ENCODE data around the gene HECW1.
"Not testable (repeated sequence)": the region's sequence is repeated elsewhere in the genome, so short reads cannot be mapped to it uniquely, and the experiment has no call there.

Gene HECW1

GRCh38 chr7:43137121-43137744 is 24.8 kb downstream of the HECW1 start:
- peak; percentile 43 for DNase-seq
- not testable (repeated sequence) for H3K9ac ChIP-seq (ENCODE audit: low read length); H4K5ac ChIP-seq (ENCODE audit: low read length); H3K27ac ChIP-seq (ENCODE audit: low read depth, low read length); H2BK15ac ChIP-seq (replicated peaks; ENCODE audit: low read depth); H3K23ac ChIP-seq (ENCODE audit: low read length); H2BK120ac ChIP-seq (ENCODE audit: low read depth, low read length); H2BK5ac ChIP-seq (ENCODE audit: low read length); H3K4me3 ChIP-seq (ENCODE audit: low read length); H4K8ac ChIP-seq (ENCODE audit: low read depth, low read length); H3K4ac ChIP-seq (ENCODE audit: low read depth, low read length); H3K4me2 ChIP-seq (ENCODE audit: low read length); H3K79me1 ChIP-seq (ENCODE audit: low read length); H3K36me3 ChIP-seq (ENCODE audit: control insufficient read depth, insufficient read depth, low read length); H3K79me2 ChIP-seq (ENCODE audit: control insufficient read depth, insufficient read depth, low read length); H3K27me3 ChIP-seq (ENCODE audit: insufficient read depth, low read length, poor library complexity); H3K18ac ChIP-seq (ENCODE audit: low read length)
- Histone ChIP-seq H3K4me1 (ENCODE audit: control insufficient read depth, low read depth, low read length) (peaks cover 19% of the 10 kb centered on the region), H3K56ac (ENCODE audit: low read length) (peak overlapping the region; percentile 53), H2AK5ac (ENCODE audit: low read length) (peak overlapping the region; percentile 8)
- no CpG with 5 or more reads among the region's 6 CpGs for WGBS (ENCODE audit: extremely low coverage, insufficient coverage, low lambda C conversion rate)

- Histone ChIP-seq H3K4me2 (ENCODE audit: low read length) (no peak overlapping the region), H3K4me3 (ENCODE audit: low read length) (no peak overlapping the region), H4K5ac (ENCODE audit: low read length) (no peak overlapping the region), H3K27me3 (ENCODE audit: insufficient read depth, low read length, poor library complexity) (no peaks in the 10 kb centered on the region), H3K79me2 (ENCODE audit: control insufficient read depth, insufficient read depth, low read length) (no peaks in the 10 kb centered on the region), H3K79me1 (ENCODE audit: low read length) (no peaks in the 10 kb centered on the region), H3K4me1 (ENCODE audit: control insufficient read depth, low read depth, low read length) (peaks cover 19% of the 10 kb centered on the region), H3K27ac (ENCODE audit: low read depth, low read length) (no peak overlapping the region), H3K56ac (ENCODE audit: low read length) (no peak overlapping the region), H2BK5ac (ENCODE audit: low read length) (no peak overlapping the region), H3K18ac (ENCODE audit: low read length) (no peak overlapping the region), H2BK15ac (replicated peaks; ENCODE audit: low read depth) (no peak overlapping the region), H4K8ac (ENCODE audit: low read depth, low read length) (no peak overlapping the region), H3K23ac (ENCODE audit: low read length) (no peak overlapping the region), H3K36me3 (ENCODE audit: control insufficient read depth, insufficient read depth, low read length) (no peaks in the 10 kb centered on the region), H3K4ac (ENCODE audit: low read depth, low read length) (no peak overlapping the region), H3K9ac (ENCODE audit: low read length) (no peak overlapping the region), H2AK5ac (ENCODE audit: low read length) (no peak overlapping the region), H2BK120ac (ENCODE audit: low read depth, low read length) (no peak overlapping the region)
- no peak for DNase-seq
- WGBS (ENCODE audit: extremely low coverage, insufficient coverage, low lambda C conversion rate) = no CpG with 5 or more reads among the region's 3 CpGs
Measured at GRCh38 chr7:43137811-43138210, 25.4 kb downstream of the HECW1 start.

GRCh38 chr7:43138710-43139109 is 26.3 kb downstream of the HECW1 start:
- no peak overlapping the region for H3K23ac ChIP-seq (ENCODE audit: low read length)
- H3K27me3 ChIP-seq (ENCODE audit: insufficient read depth, low read length, poor library complexity) = no peaks in the 10 kb centered on the region
- no peaks in the 10 kb centered on the region for H3K79me2 ChIP-seq (ENCODE audit: control insufficient read depth, insufficient read depth, low read length)
- H2AK5ac ChIP-seq (ENCODE audit: low read length) = no peak overlapping the region
- H3K18ac ChIP-seq (ENCODE audit: low read length) = peak overlapping the region; percentile 98
- H3K4me3 ChIP-seq (ENCODE audit: low read length) = no peak overlapping the region
- H3K4ac ChIP-seq (ENCODE audit: low read depth, low read length) = peak overlapping the region; percentile 59
- no peak overlapping the region for H3K56ac ChIP-seq (ENCODE audit: low read length)
- peak overlapping the region; percentile 74 for H3K27ac ChIP-seq (ENCODE audit: low read depth, low read length)
- no peak overlapping the region for H3K4me2 ChIP-seq (ENCODE audit: low read length)
- H2BK5ac ChIP-seq (ENCODE audit: low read length) = no peak overlapping the region
- no peaks in the 10 kb centered on the region for H3K36me3 ChIP-seq (ENCODE audit: control insufficient read depth, insufficient read depth, low read length)
- H4K8ac ChIP-seq (ENCODE audit: low read depth, low read length) = no peak overlapping the region
- H3K9ac ChIP-seq (ENCODE audit: low read length) = no peak overlapping the region
- peak overlapping the region; percentile 67 for H2BK15ac ChIP-seq (replicated peaks; ENCODE audit: low read depth)
- H3K4me1 ChIP-seq (ENCODE audit: control insufficient read depth, low read depth, low read length) = peaks cover 19% of the 10 kb centered on the region
- no peaks in the 10 kb centered on the region for H3K79me1 ChIP-seq (ENCODE audit: low read length)
- H4K5ac ChIP-seq (ENCODE audit: low read length) = no peak overlapping the region
- DNase-seq = peak; percentile 25
- H2BK120ac ChIP-seq (ENCODE audit: low read depth, low read length) = peak overlapping the region; percentile 80
- WGBS (ENCODE audit: extremely low coverage, insufficient coverage, low lambda C conversion rate) = no CpG with 5 or more reads among the region's 4 CpGs

GRCh38 chr7:43139137-43139536 is 26.7 kb downstream of the HECW1 start:
- no peak overlapping the region for H3K4me2 ChIP-seq (ENCODE audit: low read length)
- peak overlapping the region; percentile 74 for H3K27ac ChIP-seq (ENCODE audit: low read depth, low read length)
- no peak overlapping the region for H3K23ac ChIP-seq (ENCODE audit: low read length)
- H4K5ac ChIP-seq (ENCODE audit: low read length) = no peak overlapping the region
- no CpG with 5 or more reads among the region's 2 CpGs for WGBS (ENCODE audit: extremely low coverage, insufficient coverage, low lambda C conversion rate)
- no peak overlapping the region for H3K4me3 ChIP-seq (ENCODE audit: low read length)
- H3K56ac ChIP-seq (ENCODE audit: low read length) = peak overlapping the region; percentile 51
- no peak overlapping the region for H3K9ac ChIP-seq (ENCODE audit: low read length)
- no peak overlapping the region for H2BK5ac ChIP-seq (ENCODE audit: low read length)
- H4K8ac ChIP-seq (ENCODE audit: low read depth, low read length) = no peak overlapping the region
- no peaks in the 10 kb centered on the region for H3K79me1 ChIP-seq (ENCODE audit: low read length)
- DNase-seq = peak; percentile 82
- H3K27me3 ChIP-seq (ENCODE audit: insufficient read depth, low read length, poor library complexity) = no peaks in the 10 kb centered on the region
- peak overlapping the region; percentile 75 for H3K18ac ChIP-seq (ENCODE audit: low read length)
- H2BK15ac ChIP-seq (replicated peaks; ENCODE audit: low read depth) = peak overlapping the region; percentile 67
- no peaks in the 10 kb centered on the region for H3K79me2 ChIP-seq (ENCODE audit: control insufficient read depth, insufficient read depth, low read length)
- H3K36me3 ChIP-seq (ENCODE audit: control insufficient read depth, insufficient read depth, low read length) = no peaks in the 10 kb centered on the region
- peaks cover 19% of the 10 kb centered on the region for H3K4me1 ChIP-seq (ENCODE audit: control insufficient read depth, low read depth, low read length)
- no peak overlapping the region for H2BK120ac ChIP-seq (ENCODE audit: low read depth, low read length)
- H2AK5ac ChIP-seq (ENCODE audit: low read length) = no peak overlapping the region
- H3K4ac ChIP-seq (ENCODE audit: low read depth, low read length) = peak overlapping the region; percentile 75

GRCh38 chr7:43140186-43140585 is 27.7 kb downstream of the HECW1 start:
- Histone ChIP-seq H3K27me3 (ENCODE audit: insufficient read depth, low read length, poor library complexity) (no peaks in the 10 kb centered on the region), H3K4ac (ENCODE audit: low read depth, low read length) (no peak overlapping the region), H3K27ac (ENCODE audit: low read depth, low read length) (no peak overlapping the region), H3K56ac (ENCODE audit: low read length) (no peak overlapping the region), H3K4me1 (ENCODE audit: control insufficient read depth, low read depth, low read length) (peaks cover 18% of the 10 kb centered on the region), H3K18ac (ENCODE audit: low read length) (no peak overlapping the region), H3K23ac (ENCODE audit: low read length) (no peak overlapping the region), H2BK5ac (ENCODE audit: low read length) (no peak overlapping the region), H3K4me3 (ENCODE audit: low read length) (no peak overlapping the region), H2BK15ac (replicated peaks; ENCODE audit: low read depth) (no peak overlapping the region), H3K79me2 (ENCODE audit: control insufficient read depth, insufficient read depth, low read length) (no peaks in the 10 kb centered on the region), H3K79me1 (ENCODE audit: low read length) (no peaks in the 10 kb centered on the region), H3K36me3 (ENCODE audit: control insufficient read depth, insufficient read depth, low read length) (no peaks in the 10 kb centered on the region), H3K4me2 (ENCODE audit: low read length) (no peak overlapping the region), H3K9ac (ENCODE audit: low read length) (no peak overlapping the region), H4K5ac (ENCODE audit: low read length) (no peak overlapping the region), H2AK5ac (ENCODE audit: low read length) (no peak overlapping the region), H4K8ac (ENCODE audit: low read depth, low read length) (peak overlapping the region; percentile 14), H2BK120ac (ENCODE audit: low read depth, low read length) (peak overlapping the region; percentile 78)
- no CpG with 5 or more reads among the region's 7 CpGs for WGBS (ENCODE audit: extremely low coverage, insufficient coverage, low lambda C conversion rate)
- DNase-seq = no peak

- no peaks in the 10 kb centered on the region for H3K36me3 ChIP-seq (ENCODE audit: control insufficient read depth, insufficient read depth, low read length)
- H3K23ac ChIP-seq (ENCODE audit: low read length) = no peak overlapping the region
- no peak overlapping the region for H4K5ac ChIP-seq (ENCODE audit: low read length)
- H4K8ac ChIP-seq (ENCODE audit: low read depth, low read length) = no peak overlapping the region
- H3K79me1 ChIP-seq (ENCODE audit: low read length) = no peaks in the 10 kb centered on the region
- peak overlapping the region; percentile 53 for H3K27ac ChIP-seq (ENCODE audit: low read depth, low read length)
- H3K4me2 ChIP-seq (ENCODE audit: low read length) = no peak overlapping the region
- no peaks in the 10 kb centered on the region for H3K27me3 ChIP-seq (ENCODE audit: insufficient read depth, low read length, poor library complexity)
- H3K79me2 ChIP-seq (ENCODE audit: control insufficient read depth, insufficient read depth, low read length) = no peaks in the 10 kb centered on the region
- H3K4ac ChIP-seq (ENCODE audit: low read depth, low read length) = peak overlapping the region; percentile 23
- H3K4me3 ChIP-seq (ENCODE audit: low read length) = no peak overlapping the region
- DNase-seq = peak; percentile 68
- WGBS (ENCODE audit: extremely low coverage, insufficient coverage, low lambda C conversion rate) = no CpG with 5 or more reads among the region's 5 CpGs
- H2BK120ac ChIP-seq (ENCODE audit: low read depth, low read length) = no peak overlapping the region
- no peak overlapping the region for H2AK5ac ChIP-seq (ENCODE audit: low read length)
- H3K56ac ChIP-seq (ENCODE audit: low read length) = no peak overlapping the region
- peaks cover 14% of the 10 kb centered on the region for H3K4me1 ChIP-seq (ENCODE audit: control insufficient read depth, low read depth, low read length)
- no peak overlapping the region for H2BK5ac ChIP-seq (ENCODE audit: low read length)
- no peak overlapping the region for H3K18ac ChIP-seq (ENCODE audit: low read length)
- H2BK15ac ChIP-seq (replicated peaks; ENCODE audit: low read depth) = no peak overlapping the region
- H3K9ac ChIP-seq (ENCODE audit: low read length) = no peak overlapping the region
Measured at GRCh38 chr7:43141091-43141490, 28.6 kb downstream of the HECW1 start.

Data from mesendoderm (in vitro differentiated cells).